ENCODE data around the gene GDNF.

DNA sequence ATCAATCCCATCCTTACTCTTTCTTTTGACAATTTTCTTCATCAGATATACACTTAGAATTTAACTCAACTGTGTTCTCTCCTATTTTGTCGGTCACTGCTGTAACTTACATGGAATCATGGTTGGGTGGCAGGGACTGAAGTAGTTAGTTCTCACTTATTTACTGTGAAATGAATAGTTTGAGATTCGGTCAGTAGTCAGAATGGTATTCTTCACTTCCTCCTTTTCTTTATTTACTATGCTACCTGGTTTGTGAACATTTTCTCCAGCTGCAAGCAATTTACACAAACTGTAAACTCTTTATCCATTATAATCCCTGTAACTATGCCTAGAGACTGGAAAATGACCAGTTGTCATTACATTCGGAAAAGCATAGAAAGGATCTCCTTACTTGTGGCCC is 41.5 kb upstream of the GDNF start:
- TF ChIP-seq, protein P1, sequence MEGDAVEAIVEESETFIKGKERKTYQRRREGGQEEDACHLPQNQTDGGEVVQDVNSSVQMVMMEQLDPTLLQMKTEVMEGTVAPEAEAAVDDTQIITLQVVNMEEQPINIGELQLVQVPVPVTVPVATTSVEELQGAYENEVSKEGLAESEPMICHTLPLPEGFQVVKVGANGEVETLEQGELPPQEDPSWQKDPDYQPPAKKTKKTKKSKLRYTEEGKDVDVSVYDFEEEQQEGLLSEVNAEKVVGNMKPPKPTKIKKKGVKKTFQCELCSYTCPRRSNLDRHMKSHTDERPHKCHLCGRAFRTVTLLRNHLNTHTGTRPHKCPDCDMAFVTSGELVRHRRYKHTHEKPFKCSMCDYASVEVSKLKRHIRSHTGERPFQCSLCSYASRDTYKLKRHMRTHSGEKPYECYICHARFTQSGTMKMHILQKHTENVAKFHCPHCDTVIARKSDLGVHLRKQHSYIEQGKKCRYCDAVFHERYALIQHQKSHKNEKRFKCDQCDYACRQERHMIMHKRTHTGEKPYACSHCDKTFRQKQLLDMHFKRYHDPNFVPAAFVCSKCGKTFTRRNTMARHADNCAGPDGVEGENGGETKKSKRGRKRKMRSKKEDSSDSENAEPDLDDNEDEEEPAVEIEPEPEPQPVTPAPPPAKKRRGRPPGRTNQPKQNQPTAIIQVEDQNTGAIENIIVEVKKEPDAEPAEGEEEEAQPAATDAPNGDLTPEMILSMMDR (IDR thresholded peaks at IDR 0.05): no peak
- no peak for TF ChIP-seq POLR2AphosphoS5 (IDR thresholded peaks at IDR 0.05)
- TF ChIP-seq POLR2A (IDR thresholded peaks at IDR 0.05): no peak
- TF ChIP-seq EP300 (IDR thresholded peaks at IDR 0.05): no peak
